HG02943 (cell line): ENCODE data around the gene RIN3.
A peak's percentile ranks its signal among the peaks of the same experiment; 100 is the strongest.
"Not testable (repeated sequence)": the region's sequence is repeated elsewhere in the genome, so short reads cannot be mapped to it uniquely, and the experiment has no call there.

Experiments used
- ATAC-seq: cut with Tn5 transposase; IDR thresholded peaks from one replicate; pipeline ENCODE4 v1.9.1; 2021; ENCODE audit warnings: mild to moderate bottlenecking, low read depth, moderate library complexity; ENCODE audit not compliant: unreplicated experiment

Gene RIN3

DNA sequence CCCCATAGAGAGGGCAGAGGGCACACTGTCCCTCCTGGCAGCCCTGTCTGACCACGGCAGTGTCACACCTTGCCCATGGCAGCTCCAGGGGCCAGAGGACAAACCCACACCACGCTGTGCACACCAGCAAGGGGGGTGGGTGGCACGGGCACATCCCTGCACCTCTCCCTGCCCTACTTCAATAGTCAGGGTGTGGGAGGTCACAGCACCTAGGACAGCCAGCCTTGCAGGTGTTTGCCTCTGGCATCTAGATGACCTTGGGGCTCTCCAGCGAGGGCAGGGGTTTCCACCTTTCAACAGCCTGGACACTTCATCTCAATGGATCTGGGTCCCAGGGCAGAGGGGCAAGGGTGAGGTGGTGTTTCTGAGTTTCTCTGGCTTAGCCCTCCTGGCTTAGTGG is 165.7 kb downstream of the RIN3 start:
- ATAC-seq = no peak

- not testable (repeated sequence) for ATAC-seq
Observed at GRCh38 chr14:92680330-92680729, 166.7 kb downstream of the RIN3 start.

GRCh38 chr14:92680781-92681650 is 167.4 kb downstream of the RIN3 start:
- no peak for ATAC-seq

GRCh38 chr14:92683041-92683440 is 169.5 kb downstream of the RIN3 start:
- ATAC-seq = no peak

DNA sequence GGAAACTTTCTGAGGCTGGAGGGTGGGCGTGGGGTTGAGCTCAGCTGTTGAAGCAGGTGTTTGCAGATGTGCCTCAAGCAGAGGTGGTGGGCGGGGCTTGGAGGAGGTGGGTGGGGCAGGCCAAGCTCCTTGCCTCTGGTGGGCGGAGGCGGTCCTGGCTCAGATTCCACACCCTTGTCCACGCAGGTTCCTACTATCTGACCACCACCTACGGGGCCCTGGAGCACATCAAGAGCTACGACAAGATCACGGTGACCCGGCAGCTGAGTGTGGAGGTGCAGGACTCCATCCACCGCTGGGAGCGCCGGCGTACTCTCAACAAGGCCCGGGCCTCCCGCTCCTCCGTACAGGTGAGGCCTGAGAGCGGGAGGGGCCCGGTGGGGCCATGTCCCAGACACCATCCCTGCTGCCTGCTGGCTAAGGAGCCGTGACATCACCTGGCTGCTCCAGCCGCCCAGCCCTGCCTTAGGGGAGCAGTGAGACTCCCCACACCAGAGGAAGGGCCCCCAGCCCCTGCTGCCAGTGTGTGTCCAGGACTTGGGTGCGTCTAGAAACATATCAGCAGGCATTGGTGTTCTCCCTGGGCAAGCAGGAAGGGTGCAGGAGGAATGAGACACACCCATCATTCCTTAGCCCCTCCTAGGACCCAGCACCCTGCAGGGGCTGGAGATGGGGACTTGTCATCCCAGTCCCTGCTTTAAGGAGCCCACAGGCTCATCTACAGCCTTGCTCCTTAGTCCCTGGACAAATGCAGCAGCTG is 171.4 kb downstream of the RIN3 start:
- ATAC-seq = no peak

GRCh38 chr14:92685784-92686355 is 172.3 kb downstream of the RIN3 start:
- ATAC-seq = no peak

GRCh38 chr14:92686411-92686899 is 172.9 kb downstream of the RIN3 start:
- ATAC-seq = no peak

- peak; percentile 60 for ATAC-seq
Observed at GRCh38 chr14:92686900-92687427, 173.4 kb downstream of the RIN3 start.

DNA sequence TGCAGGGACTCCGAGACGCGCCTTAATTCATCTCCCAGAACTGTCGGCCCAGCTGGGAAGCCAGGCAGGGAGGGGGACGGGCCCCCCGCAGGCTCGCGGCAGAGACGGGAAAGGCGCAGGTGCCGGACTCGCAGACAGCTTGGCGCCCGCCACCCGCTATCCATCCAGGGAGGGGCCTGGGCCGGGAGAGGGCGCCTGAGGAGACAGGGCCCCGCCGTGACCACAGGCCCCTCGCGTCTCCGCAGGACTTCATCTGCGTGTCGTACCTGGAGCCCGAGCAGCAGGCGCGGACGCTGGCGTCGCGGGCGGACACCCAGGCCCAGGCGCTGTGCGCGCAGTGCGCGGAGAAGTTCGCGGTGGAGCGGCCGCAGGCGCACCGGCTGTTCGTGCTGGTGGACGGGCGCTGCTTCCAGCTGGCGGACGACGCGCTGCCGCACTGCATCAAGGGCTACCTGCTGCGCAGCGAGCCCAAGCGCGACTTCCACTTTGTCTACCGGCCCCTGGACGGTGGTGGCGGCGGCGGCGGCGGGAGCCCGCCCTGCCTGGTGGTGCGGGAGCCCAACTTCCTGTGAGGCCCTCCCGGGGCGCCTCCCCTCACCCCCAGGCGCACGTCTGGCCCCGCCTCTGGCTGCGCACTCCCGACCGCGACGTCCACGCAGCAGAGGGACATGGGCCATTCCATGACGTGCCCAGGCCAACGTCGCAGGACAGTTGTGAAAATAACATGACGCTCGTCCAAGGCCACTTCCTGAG is 174.3 kb downstream of the RIN3 start:
- ATAC-seq = no peak

DNA sequence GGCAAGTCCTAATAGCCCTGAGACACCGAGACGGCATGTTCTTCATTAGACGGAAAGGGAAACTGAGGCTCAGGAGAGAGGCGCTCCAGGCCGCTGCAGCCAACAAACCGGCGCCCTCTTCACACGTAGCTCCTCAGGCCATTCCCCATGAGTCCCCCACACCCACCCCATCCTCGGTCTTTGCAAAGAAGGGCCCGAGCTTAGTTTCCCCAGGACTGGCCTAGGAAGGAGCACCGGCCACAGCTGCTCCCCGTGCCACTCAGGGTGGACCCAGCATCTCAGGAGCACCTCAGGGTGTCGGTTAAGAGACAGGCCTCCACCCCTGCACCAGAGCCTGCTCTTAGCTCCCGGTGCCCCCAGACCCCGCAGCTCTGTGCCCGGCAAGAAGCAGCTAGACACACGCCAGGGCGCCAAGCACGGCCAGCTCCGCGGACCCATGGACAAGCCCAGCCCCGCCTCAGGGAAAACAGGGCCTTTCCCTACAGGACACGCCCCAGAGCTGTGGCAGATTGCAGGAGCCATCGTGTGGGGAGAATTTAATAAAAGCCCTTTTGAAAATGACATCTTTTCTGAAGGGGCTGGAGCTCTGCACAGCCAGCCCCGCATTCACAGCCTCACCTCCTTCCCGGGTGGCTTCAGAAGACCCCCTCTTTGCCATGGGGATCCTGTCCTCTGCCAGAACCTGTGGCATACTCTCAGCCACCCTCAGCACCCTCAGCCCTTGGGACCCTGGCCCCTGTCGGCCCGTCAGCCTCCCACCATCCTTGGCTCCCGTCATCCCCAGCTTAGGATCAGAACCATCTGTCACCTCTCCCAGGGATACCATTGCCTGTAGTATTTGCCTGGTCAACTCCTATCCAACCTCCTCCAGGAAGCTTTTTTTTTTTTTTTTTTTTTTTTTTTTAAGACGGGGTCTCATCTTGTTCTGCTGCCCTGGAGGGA is 175.1 kb downstream of the RIN3 start:
- ATAC-seq = no peak

DNA sequence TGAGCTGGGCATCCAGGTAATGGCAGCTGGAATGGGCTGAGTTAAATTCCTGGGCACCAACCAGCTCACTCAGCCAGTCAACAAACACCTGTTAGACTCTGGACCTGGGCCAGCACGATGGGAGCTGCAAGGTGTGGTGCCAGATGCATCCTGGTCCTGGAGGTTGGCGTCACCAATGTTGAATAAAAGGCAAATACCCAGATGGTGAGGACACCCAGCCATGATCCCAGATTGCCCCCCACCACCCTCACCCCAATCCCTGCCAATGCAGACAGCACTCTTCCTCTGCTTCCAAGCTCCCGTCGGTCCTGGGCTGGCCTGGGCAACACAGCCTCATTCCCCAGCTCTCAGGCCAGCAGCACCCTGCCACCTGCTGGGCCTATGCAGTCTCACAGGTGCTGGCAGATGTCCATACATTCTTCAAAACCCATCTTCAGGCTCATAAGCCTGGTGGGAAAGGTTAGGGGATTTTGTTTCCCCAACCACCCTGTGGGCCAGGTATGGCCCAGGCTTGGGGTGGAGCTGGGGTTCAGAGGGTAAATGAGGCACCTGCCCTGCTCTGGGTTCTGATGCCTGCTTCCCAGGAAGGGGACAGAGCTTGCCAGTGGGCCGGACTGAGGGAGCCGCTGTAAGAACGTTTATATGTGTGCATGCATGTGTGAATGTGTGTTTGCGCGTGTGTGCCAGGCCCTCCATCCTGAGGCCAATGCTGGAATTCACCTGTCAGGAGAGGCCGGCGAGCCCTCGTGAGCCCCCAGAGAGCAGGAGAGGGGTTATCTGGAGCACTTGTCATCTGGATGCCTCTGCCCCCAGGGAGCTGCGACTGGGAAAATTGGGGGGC is 176.8 kb downstream of the RIN3 start:
- ATAC-seq = no peak

DNA sequence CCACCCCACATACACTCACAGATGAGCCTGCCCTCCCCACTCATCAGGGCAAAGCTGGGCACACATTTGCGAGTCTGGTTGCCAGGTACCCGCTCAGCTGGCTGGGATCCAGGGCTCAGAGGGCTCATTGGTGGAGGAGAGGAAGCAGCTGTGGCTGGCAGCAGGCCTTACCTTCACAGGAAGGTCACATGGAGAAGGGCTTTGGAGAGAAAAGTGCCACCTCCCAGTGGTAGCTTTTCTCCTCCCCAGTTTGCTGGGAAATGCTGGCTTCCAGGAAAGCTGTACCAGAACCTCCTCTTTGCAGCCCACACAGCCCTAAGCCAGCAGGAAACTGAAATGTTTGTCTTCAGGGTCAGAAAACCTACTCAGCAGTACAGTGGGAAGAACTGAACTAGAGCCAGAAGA is 179.2 kb downstream of the RIN3 start:
- ATAC-seq = no peak

GRCh38 chr14:92693998-92694795 is 180.6 kb downstream of the RIN3 start:
- no peak for ATAC-seq

DNA sequence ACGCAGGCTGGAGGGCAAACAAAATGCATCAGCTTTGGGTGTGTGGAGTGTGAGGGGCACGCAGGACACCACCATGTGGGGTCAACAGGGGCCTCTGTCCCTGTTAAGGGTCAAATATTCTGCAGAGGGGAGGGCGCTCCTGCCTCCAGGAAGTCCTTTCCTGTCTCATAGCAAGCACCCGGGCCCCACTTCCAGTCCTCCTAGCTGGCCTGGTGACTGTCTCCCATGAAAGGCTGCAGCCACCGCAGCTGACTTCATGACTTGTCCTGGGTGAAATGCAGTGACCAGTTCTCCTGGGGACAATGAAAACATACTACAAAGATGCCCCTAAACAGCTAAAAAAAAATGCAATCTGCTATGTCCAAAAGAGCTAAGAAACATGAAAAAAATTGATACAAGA is 181.2 kb downstream of the RIN3 start:
- ATAC-seq = no peak

- no peak for ATAC-seq
Observed at GRCh38 chr14:92695562-92695961, 182.0 kb downstream of the RIN3 start.

GRCh38 chr14:92696366-92696765 is 182.8 kb downstream of the RIN3 start:
- ATAC-seq = no peak

DNA sequence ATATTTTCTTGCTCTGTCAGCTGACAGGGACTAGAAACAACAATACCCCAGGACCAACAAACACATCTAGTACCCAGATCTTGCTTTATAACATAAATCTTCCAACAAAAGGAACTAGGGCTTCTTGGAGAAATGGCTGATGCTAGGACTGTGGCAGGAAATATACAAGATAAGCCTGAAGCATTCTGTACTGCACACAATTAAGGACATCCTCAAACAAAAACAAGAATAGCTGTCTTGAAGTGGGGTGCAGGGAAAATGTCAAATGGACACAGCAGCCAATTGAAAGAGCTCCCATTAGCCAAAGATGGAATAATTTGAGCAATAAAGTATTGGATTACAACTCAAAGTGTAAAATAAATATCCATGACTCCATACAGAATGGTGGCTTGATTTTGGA is 184.8 kb downstream of the RIN3 start:
- no peak for ATAC-seq

- no peak for ATAC-seq
Observed at GRCh38 chr14:92701826-92702225, 188.2 kb downstream of the RIN3 start.
